GM19467 (cell line): ENCODE measurements around the gene TBCK.
A peak's percentile ranks its signal among the peaks of the same experiment; 100 is the strongest.

Source experiments
- ATAC-seq: cut with Tn5 transposase; IDR thresholded peaks from one replicate; pipeline ENCODE4 v1.9.1; 2021; ENCODE audit warnings: mild to moderate bottlenecking, moderate library complexity; ENCODE audit not compliant: unreplicated experiment

TBCK gene

GRCh38 chr4:106315968-106316772 lies at the start of gene TBCK, which contains the start of gene AIMP1:
TBCK (minus strand) TSS chr4:106316209; CDS start chr4:106308960, 7,249 bp downstream.
AIMP1 (plus strand) TSS chr4:106316550; CDS start chr4:106325010, 8,460 bp downstream.
- peak; percentile 88 for ATAC-seq

DNA sequence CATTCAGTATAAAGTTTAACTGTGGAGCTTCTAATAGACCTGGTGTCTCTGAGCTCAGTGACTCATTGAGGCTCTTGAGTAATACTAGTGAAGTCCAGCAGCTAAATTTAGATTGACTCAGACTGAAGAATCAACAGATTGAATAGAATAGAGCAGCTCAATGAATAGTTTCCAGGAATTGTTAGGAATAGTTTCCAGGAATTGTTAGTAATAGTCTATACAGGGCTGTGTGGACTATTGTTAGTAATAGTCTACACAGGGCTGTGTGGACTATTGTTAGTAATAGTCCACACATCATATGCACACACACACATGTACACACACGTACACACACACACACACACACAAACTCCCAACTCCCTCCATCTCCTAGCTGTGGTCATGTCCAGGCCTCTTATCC lies 49.6 kb upstream of the TBCK start:
- ATAC-seq, result no peak

DNA sequence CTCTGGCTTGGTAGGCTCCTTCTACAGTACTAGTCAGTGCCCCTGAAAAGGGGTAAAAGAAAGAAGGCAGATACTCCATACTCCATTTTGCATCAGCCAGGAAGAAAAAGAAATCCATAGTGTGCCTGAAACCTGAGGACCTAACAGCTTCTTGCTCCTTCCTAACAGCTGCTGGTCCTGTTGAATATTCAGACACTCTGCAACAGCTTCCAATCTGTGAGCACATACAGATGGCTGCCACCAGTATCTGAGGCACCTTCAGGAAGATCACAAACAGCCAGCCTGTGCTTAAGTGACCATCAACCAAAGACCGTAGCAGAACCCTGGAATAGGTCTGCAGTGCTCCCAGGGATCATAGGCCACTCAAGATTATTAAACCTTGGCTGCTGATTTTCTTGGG lies 48.3 kb upstream of the TBCK start:
- no peak for ATAC-seq

DNA sequence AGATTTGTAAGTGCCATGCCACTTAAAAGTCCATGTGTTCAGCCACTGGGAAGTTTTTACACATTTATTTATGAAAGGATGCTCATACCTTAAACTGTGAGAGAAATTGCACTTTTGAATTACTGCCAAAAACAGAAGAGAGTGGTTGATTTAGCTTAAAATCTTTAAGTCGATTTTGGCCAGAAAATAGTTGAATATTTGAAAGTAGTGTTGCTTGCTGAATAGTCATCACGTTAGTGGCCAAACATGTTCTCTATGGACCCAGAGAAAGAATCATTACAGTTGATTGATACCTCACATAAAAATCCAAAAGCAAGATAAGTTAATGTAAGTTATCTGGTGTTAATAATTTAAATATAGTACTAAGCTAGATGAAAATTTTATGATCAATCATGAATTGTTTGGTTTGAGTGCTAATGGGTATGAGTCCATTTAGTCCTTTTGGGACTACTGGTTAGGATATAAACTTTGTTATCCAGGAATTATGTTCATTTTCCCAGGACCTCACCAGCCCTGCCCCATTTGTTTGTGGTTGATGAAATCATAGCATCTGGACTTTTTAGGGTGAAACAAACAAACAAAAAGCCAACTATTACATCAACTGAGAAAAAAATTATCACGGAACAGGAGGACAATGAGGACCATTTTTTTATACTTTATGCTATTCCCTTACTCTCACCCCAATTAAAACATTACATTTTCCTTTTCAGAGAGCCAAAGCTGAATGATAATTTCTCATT lies 46.2 kb upstream of the TBCK start:
- no peak for ATAC-seq

DNA sequence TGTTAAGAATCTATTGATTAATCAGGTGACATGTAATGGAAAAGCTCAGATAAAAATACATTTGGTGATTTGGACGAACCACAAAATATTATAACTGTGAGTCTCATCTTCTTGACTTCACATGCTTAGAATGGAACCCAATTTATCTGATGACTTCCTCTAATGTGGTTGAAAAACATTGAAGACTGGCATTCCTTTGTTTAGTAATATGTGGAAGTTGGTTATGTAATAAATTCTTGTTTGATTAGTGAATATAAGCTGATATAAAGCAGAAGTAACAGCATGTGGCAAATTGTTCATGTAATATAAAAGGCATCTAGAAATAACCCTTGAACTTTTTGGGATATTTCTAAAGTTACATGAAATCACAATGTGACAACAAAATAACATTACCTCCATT lies 42.9 kb upstream of the TBCK start:
- no peak for ATAC-seq

GRCh38 chr4:106355193-106355592 lies 39.2 kb upstream of the TBCK start:
- no peak for ATAC-seq

GRCh38 chr4:106353786-106354185 lies 37.8 kb upstream of the TBCK start:
- ATAC-seq, result no peak

DNA sequence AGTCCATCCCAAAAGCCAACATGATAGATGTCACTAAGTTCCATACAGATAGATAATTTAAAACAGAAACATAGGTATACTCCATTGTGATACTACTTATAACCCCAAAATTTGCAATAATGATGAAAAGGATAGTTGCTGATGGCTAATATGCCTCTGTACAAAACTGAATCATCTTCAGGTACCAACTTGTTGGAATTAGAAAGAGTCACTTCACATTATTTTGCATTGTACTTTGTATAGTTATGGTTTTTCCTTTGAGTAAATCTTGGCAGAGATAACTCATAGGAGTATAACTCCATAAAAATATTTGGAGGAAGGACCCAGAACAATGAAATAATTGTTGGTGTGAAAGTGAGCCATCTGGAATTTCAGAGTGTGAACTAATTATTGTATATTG lies 35.0 kb upstream of the TBCK start:
- no peak for ATAC-seq

GRCh38 chr4:106347167-106347566 lies 31.2 kb upstream of the TBCK start:
- no peak for ATAC-seq

DNA sequence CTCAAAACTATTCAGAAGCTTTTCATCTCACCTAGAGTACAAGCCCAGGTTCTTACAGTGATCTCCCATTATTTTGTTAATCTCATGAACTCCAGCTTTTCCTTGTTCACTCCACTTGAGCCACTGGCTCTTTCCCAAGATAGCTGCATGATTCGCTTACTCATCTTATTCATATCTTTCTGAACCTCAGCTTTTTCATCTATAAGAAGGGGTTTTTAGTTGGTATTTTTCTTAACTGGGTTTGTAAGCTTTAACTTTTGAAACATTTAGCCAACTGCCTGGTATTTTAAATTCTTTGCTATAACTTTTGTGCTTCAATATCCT lies 28.6 kb upstream of the TBCK start:
- no peak for ATAC-seq

DNA sequence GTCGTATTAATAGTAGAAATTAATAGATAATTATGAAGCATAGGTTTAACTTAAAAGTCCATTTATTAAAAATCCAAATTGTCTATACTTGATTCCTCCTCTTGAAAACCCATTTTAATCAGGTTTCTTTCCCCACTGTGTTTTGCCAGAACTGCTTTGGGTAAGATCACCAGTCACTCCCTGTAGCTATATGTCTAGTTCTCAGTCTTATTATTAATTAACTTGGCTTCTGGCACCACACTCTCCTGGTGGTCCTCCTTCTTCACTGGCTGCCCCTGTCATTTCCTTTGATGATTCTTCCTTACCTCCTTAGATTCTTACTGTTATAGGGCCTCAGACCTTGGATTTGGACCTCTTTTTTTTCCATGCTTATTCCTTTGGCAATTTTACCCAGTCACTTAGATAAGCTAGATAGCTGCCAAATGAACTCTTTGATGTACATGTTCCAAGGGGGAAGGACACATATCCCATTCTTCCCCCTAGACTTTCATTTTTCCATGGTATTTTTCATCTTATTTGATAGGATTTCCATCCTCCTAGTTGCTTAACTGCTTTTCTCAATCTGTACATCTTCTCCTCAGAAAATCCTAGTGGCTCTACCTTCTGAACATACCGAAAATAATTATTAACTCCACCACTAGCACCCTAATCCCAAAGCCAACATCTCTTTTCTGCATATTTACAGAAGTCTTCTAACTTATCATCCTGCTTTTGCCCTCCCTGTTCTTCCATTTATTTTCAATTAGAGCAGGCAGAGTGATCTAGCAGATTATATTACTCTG lies 28.0 kb upstream of the TBCK start:
- no peak for ATAC-seq

DNA sequence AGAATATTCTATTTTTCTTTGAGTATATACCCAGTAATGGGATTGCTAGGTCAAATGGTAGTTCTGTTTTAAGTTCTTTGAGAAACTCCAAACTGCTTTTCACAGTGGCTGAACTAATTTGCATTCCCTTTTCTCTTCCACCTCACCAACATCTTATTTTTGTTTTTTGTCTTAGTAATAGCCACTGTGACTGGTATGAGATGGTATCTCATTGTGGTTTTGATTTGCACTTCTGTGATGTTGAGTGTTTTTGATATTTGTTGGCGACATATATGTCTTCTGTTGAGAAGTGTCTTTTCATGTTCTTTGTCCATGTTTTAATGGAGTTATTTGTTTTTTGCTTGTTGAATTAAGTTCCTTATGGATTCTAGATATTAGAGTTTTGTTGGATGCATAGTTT lies 24.8 kb upstream of the TBCK start:
- no peak for ATAC-seq

GRCh38 chr4:106339431-106339830 lies 23.4 kb upstream of the TBCK start:
- no peak for ATAC-seq

DNA sequence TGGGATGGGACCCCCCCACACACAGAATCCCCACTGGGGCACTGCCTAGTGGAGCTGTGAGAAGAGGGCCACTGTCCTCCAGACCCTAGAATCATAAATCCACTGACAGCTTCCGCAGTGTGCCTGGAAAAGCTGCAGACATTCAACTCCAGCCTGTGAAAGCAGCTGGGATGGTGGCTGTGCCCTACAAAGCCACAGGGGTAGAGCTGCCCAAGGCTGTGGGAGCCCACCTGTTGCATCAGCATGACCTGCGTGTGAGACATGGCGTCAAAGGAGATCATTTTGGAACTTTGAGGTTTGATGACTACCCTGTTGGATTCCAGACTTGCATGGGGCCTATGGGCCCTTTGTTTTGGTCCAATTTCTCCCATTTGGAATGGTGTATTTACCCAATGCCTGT lies 22.7 kb upstream of the TBCK start:
- no peak for ATAC-seq

- no peak for ATAC-seq
These were observed 21.9 kb upstream of the TBCK start for GRCh38 chr4:106337916-106338315.

DNA sequence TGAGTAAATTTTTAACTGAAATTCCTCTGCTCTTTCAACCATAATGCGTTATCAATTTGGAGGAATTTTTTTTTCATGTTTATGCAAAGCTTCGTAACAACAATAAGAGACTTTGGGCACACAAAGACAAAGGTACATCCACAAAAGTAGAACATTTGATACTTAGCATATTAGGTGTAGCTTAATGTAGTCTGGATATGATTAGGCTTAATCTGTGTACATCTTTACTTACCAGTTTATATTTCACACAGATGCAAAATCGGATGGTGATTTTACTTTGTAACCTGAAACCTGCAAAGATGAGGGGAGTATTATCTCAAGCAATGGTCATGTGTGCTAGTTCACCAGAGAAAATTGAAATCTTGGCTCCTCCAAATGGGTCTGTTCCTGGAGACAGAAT lies 20.6 kb upstream of the TBCK start:
- no peak for ATAC-seq

DNA sequence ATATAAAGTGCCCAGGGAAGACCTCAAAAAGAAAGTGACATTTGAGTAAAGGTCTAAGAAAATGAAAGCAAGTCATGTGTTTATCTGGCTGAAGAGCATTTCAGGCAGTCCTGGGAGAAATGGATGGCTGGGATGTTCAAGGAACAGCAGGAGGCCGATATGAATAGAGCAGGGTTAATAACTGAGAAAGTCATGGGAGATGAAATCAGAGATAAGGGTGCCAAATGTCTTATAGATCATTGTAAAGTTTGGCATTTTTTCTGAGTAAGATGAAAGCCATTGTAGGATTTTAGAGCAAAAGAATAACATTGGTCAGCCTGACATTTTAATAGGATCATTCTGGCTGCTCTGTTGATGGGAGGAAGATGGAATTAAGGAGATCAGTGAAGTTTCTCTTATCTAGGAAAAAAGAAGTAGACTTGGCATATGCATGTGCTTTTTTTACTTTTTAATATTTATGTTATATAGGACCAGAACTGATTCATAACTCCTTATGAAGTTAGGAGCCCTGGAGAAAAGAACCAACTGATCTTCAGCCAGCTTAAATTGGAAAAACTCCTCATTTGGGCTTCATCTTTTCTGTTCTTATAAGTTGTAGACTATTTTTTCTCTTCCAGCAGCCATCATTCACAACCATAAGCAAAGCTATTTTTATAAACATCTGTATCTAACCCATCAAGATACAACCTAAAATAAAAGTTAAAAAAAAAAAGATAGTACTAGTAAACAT lies 18.9 kb upstream of the TBCK start:
- ATAC-seq, result no peak

DNA sequence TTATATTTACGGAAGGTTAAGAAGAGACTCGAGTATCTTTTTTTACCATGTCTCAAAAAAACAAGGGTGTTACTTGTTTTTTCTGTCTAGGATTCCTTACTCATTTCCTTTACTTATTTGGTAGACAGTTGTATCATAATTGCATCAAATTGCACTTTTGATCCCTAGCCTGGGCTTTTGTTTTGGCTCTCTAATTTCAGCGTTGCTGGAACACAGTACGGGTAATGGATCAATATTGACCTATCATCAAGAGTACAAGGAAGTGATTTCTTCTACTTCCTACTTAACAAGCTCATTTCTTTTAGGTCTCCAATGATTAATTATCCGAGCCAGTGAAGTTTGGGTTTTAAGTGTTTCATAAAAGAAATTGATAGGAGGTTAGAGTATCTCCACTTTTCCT lies 17.2 kb upstream of the TBCK start:
- ATAC-seq, result no peak

DNA sequence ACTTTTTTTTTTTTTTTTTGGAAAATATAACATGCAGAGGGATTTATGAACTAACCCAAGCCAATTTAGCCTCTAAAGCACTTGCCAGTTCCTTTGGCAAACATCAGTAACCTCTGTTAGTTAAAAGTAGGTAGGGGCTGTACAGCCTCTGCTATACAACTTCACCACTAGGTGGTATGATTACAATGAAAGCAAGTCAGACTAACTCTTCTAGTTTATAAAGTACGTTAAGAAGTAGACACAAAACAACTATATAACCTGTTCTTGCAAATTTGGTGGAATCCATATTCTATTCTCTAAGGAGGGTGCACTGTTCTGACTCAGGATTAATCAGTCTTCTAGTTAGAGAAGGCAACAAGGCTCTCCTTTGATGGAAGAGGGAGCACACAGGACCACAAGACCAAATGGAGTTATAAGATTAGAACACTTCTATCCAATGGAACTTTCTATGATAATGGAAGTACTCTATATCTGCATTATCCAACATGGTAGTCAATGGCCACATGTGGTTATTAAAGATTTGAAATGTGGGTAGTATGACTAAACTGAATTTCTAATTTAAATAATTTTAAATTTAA lies 13.1 kb upstream of the TBCK start:
- peak; percentile 90 for ATAC-seq

DNA sequence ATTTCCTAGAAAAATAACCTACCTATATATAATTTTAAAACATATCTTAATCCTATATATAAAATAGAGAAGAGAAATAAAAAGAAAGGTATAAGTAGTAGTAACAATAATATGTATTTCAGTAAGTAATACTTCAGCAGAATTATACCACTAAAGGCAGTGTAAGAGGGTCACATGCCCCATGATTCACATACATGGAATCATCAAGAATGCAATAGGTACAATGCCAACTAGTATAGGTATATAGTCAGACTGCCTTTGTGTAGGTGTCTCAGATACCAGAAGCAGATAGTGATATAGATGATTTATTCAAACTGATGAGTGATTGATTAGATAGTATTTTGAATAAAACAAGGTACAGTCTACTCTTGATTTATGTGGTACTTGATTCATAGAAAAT lies 9.8 kb upstream of the TBCK start:
- no peak for ATAC-seq

- ATAC-seq, result no peak
These were observed 7.1 kb upstream of the TBCK start for GRCh38 chr4:106323119-106323518.
